Measurements from ENCODE around the gene OST4. TPM values are rescaled to one million over a fixed set of nuclear protein-coding genes. Genes with fewer than 3 reads are reported as not detected.
"Not testable (repeated sequence)": the region's sequence is repeated elsewhere in the genome, so short reads cannot be mapped to it uniquely, and the experiment has no call there.

The OST4 gene
- total RNA-seq, 1 donor from 2014 or later = 209 TPM

GRCh38 chr2:27078267-27079194 is 7.1 kb upstream of the OST4 start, which contains the start of gene EMILIN1:
Gene EMILIN1 (plus strand): TSS chr2:27078615. CDS start chr2:27079066, 451 bp downstream.
- peak; percentile 96 for DNase-seq

GRCh38 chr2:27077231-27077630 is 5.8 kb upstream of the OST4 start:
- DNase-seq = no peak

GRCh38 chr2:27076323-27076722 is 4.9 kb upstream of the OST4 start:
- no peak for DNase-seq

GRCh38 chr2:27075566-27075871 is 4.1 kb upstream of the OST4 start:
- not testable (repeated sequence) for DNase-seq

- DNase-seq = peak; percentile 82
Measured at GRCh38 chr2:27074738-27075565, 3.5 kb upstream of the OST4 start.

GRCh38 chr2:27073782-27074181 is 2.3 kb upstream of the OST4 start:
- no peak for DNase-seq

GRCh38 chr2:27072920-27073319 is 1.5 kb upstream of the OST4 start:
- DNase-seq = peak; percentile 84

- DNase-seq = peak; percentile 96
Measured at GRCh38 chr2:27071990-27072830, 756 bp upstream of the OST4 start.

- no peak for DNase-seq
Measured at GRCh38 chr2:27070653-27071276, 689 bp downstream of the OST4 start.

GRCh38 chr2:27069961-27070618 is 1.4 kb downstream of the OST4 start:
- DNase-seq = no peak

GRCh38 chr2:27069436-27069835 is 2.0 kb downstream of the OST4 start:
- DNase-seq = no peak

GRCh38 chr2:27067385-27067784 is 4.1 kb downstream of the OST4 start:
- no peak for DNase-seq

GRCh38 chr2:27065128-27065527 is 6.3 kb downstream of the OST4 start:
- DNase-seq = no peak

GRCh38 chr2:27060323-27060722 is 11.1 kb downstream of the OST4 start:
- no peak for DNase-seq

GRCh38 chr2:27059141-27059820 is 12.2 kb downstream of the OST4 start:
- no peak for DNase-seq

- no peak for DNase-seq
Measured at GRCh38 chr2:27058210-27058609, 13.2 kb downstream of the OST4 start.

- no peak for DNase-seq
Measured at GRCh38 chr2:27057184-27057583, 14.3 kb downstream of the OST4 start.

GRCh38 chr2:27054721-27055120 is 16.7 kb downstream of the OST4 start:
- no peak for DNase-seq

GRCh38 chr2:27053776-27054175 is 17.7 kb downstream of the OST4 start:
- no peak for DNase-seq

GRCh38 chr2:27053321-27053720 is 18.1 kb downstream of the OST4 start:
- no peak for DNase-seq
